ENCODE results near the gene DPYD. TPM values are rescaled to one million over a fixed set of nuclear protein-coding genes. Genes with fewer than 3 reads are reported as not detected.

The DPYD gene
- total and polyA plus RNA-seq, 10 of the 15 experiments (the other 5 are each of a cell fraction or from before 2014, with no cell fraction given): 5.7 to 23.8 (median 10.2) TPM

- CTCF ChIA-PET: interaction anchor here (1.0 kb wide), 1 partner anchor 13 kb away, joined by 3 read pairs; no protein-coding TSS in a partner anchor
- Histone ChIP-seq H3K27me3 (replicated peaks in 1 of 2; ENCODE audit: control insufficient read depth in 2 of 2, insufficient read depth in 2 of 2, low read length in 1 of 2) (no peaks in the 10 kb centered on the region), H2AFZ (ENCODE audit: control insufficient read depth, low read depth, low read length) (no peak overlapping the region), H3K36me3 (ENCODE audit: control insufficient read depth in 2 of 2, insufficient read depth in 2 of 2, low read length in 1 of 2) (no peaks in the 10 kb centered on the region), H4K20me1 (ENCODE audit: control insufficient read depth, insufficient read depth) (no peaks in the 10 kb centered on the region), H3K4me1 (ENCODE audit: control insufficient read depth, insufficient read depth, low read length) (no peaks in the 10 kb centered on the region), H3K27ac (ENCODE audit: control insufficient read depth, insufficient read depth) (no peak overlapping the region), H3K4me3 (no peak overlapping the region), H3K9me3 (replicated peaks; ENCODE audit: control insufficient read depth, insufficient read depth, low read length) (no peaks in the 10 kb centered on the region; the same call in 2 of the 3 replicates), H3K9ac (ENCODE audit: control insufficient read depth, insufficient read depth, low read length) (no peak overlapping the region), H3K4me2 (ENCODE audit: control insufficient read depth, insufficient read depth) (no peak overlapping the region), H3K79me2 (ENCODE audit: control insufficient read depth, insufficient read depth, low read length) (no peaks in the 10 kb centered on the region)
- intact Hi-C loops (cut with micrococcal nuclease; ENCODE audit: unreplicated experiment) (no loop called here), in situ Hi-C loops (cut with MboI) (no loop called here)
- 15% methylated on average over 4 of the region's 4 CpGs for WGBS (ENCODE audit: insufficient coverage, insufficient replicate concordance, low lambda C conversion rate, missing lambda C conversion rate)
- no peak for TF ChIP-seq IRF4 (IDR thresholded peaks at IDR 0.05; ENCODE audit: low read depth, low read length)
- TF ChIP-seq FOXK2 (IDR thresholded peaks at IDR 0.05): no peak
- no peak for TF ChIP-seq SUZ12 (IDR thresholded peaks at IDR 0.05; ENCODE audit: unreplicated experiment)
- no peak for TF ChIP-seq ELK1 (IDR thresholded peaks at IDR 0.05; ENCODE audit: low read depth, low read length)
- no peak for TF ChIP-seq RELA (IDR thresholded peaks at IDR 0.05; ENCODE audit: borderline replicate concordance, partially characterized antibody)
- TF ChIP-seq CEBPB (IDR thresholded peaks at IDR 0.05; ENCODE audit: borderline replicate concordance in 1 of 2, low read depth in 2 of 2, low read length in 2 of 2): no peak
- no peak for TF ChIP-seq PKNOX1 (IDR thresholded peaks at IDR 0.05)
- 0 out of 4 replicates have a peak, but pooled peaks of 1 of the 2 experiments have one; percentile 26 for TF ChIP-seq EP300 (IDR thresholded peaks at IDR 0.05; ENCODE audit: borderline replicate concordance in 1 of 2, control insufficient read depth in 1 of 2, low read depth in 2 of 2, low read length in 2 of 2)
- no peak for TF ChIP-seq LARP7 (IDR thresholded peaks at IDR 0.05)
- no peak for TF ChIP-seq YBX1 (IDR thresholded peaks at IDR 0.05)
- no peak for TF ChIP-seq CHD1 (IDR thresholded peaks at IDR 0.05; ENCODE audit: low read depth, low read length)
- no peak for TF ChIP-seq NKRF (conservative IDR thresholded peaks at IDR 0.05)
- no peak for TF ChIP-seq SMC3 (IDR thresholded peaks at IDR 0.05; ENCODE audit: borderline replicate concordance, low read length)
- peak; percentile 36; the same call in 1 of the 2 replicates for TF ChIP-seq NR2F1 (conservative IDR thresholded peaks at IDR 0.05)
- peak; percentile 90 for ATAC-seq
- RAD21 ChIA-PET (ENCODE audit: unreplicated experiment): interaction anchor here (1.0 kb wide), 1 partner anchor 365 kb away, joined by 5 read pairs; no protein-coding TSS in a partner anchor
- SMC1A ChIA-PET (ENCODE audit: uncharacterized antibody, unreplicated experiment): interaction anchor here (0.9 kb wide), 1 partner anchor 83 kb away, joined by 4 read pairs; no protein-coding TSS in a partner anchor
- BruUV-seq (replicated peaks): no TSS peak
- no peak for FAIRE-seq
- POLR2A ChIA-PET: no interaction called here
- DNase-seq (ENCODE audit: low read depth, low spot score): peak; percentile 9
These were observed 312.6 kb downstream of the DPYD start for GRCh38 chr1:97608272-97608671.

Measured in GM12878 (cell line).